MCF 10A (cell line): ENCODE measurements around the gene MMAB. TPM values are rescaled to one million over a fixed set of nuclear protein-coding genes. Genes with fewer than 3 reads are reported as not detected.
A peak's percentile ranks its signal among the peaks of the same experiment; 100 is the strongest.

Experiments
- BruUV-seq: library from RNA; stranded (reverse); fragments of 400-500 nt; replicated peaks from 2 replicates; lab custom pipeline; 2021; lab: Mats Ljungman, UMichigan
- CTCF ChIA-PET: fragments of 300-600 bp; sonication (Branson Sonifier 250); formaldehyde crosslinking; extraction: SDS; loops from one replicate; lab custom pipeline; 2021; ENCODE audit warnings: antibody characterized with exemption, inconsistent platforms; lab: Yijun Ruan, JAX
- POLR2A ChIA-PET: fragments of 300-600, 350-650 bp; sonication (Branson Sonifier 250); formaldehyde crosslinking; extraction: SDS; loops from one replicate; lab custom pipeline; 2020; ENCODE audit warnings: antibody characterized with exemption, inconsistent platforms; lab: Yijun Ruan, JAX
- DNase-seq: peaks from one replicate; pipeline ENCODE4 v3.0.0-alpha.2; 2018; ENCODE audit not compliant: unreplicated experiment
- H3K27ac Mint-ChIP-seq: one replicate; pipeline ENCODE4 v1.8.0; 2022; ENCODE audit warnings: mild to moderate bottlenecking, low read depth, mixed read lengths; ENCODE audit not compliant: unreplicated experiment
- H3K27me3 Mint-ChIP-seq: one replicate; pipeline ENCODE4 v1.8.0; 2022; ENCODE audit warnings: mixed read lengths; ENCODE audit not compliant: insufficient read depth, unreplicated experiment
- H3K36me3 Mint-ChIP-seq: one replicate; pipeline ENCODE4 v1.8.0; 2022; ENCODE audit warnings: mild to moderate bottlenecking, moderate library complexity, mixed read lengths; ENCODE audit not compliant: insufficient read depth, unreplicated experiment
- H3K4me1 Mint-ChIP-seq: one replicate; pipeline ENCODE4 v1.8.0; 2022; ENCODE audit warnings: mixed read lengths; ENCODE audit not compliant: insufficient read depth, unreplicated experiment
- H3K4me3 Mint-ChIP-seq: one replicate; pipeline ENCODE4 v1.8.0; 2022; ENCODE audit warnings: mild to moderate bottlenecking, moderate library complexity, mixed read lengths; ENCODE audit not compliant: unreplicated experiment
- H3K9me3 Mint-ChIP-seq: one replicate; pipeline ENCODE4 v1.8.0; 2022; ENCODE audit warnings: mixed read lengths; ENCODE audit not compliant: unreplicated experiment
- CTCF ChIP-seq: fragments of 200-600 bp; IDR thresholded peaks from one replicate; pipeline ENCODE4 v1.8.0; 2022; ENCODE audit warnings: antibody characterized with exemption, mild to moderate bottlenecking; ENCODE audit not compliant: unreplicated experiment
- intact Hi-C: fragments of 100-400 bp; cut with micrococcal nuclease; formaldehyde crosslinking; loops from 2 replicates; pipeline ENCODE4 v1.14.1; 2022
- total RNA-seq: library from RNA; stranded (reverse); gene quantifications from 2 replicates; pipeline ENCODE4 v1.2.3, GENCODE V29; 2022

Gene MMAB
- total RNA-seq, 1 experiment from 2014 or later = 59.2 TPM

GRCh38 chr12:109513051-109513450, 60.3 kb downstream of the MMAB start:
- TF ChIP-seq CTCF = no peak
- Mint-ChIP-seq H3K4me1 (no peaks in the 10 kb centered on the region), H3K27ac (no peak overlapping the region), H3K36me3 (peaks cover 64% of the 10 kb centered on the region), H3K4me3 (no peak overlapping the region), H3K27me3 (no peaks in the 10 kb centered on the region), H3K9me3 (no peaks in the 10 kb centered on the region)
- no peak for DNase-seq
- no TSS peak for BruUV-seq
- CTCF ChIA-PET = interaction anchor here (1.1 kb wide), 1 partner anchor 80 kb away, joined by 4 read pairs; no protein-coding TSS in a partner anchor
- intact Hi-C loops = no loop called here
- POLR2A ChIA-PET = no interaction called here

GRCh38 chr12:109512608-109513007, 60.7 kb downstream of the MMAB start:
- POLR2A ChIA-PET = no interaction called here
- Mint-ChIP-seq H3K27me3 (no peaks in the 10 kb centered on the region), H3K27ac (no peak overlapping the region), H3K36me3 (peaks cover 63% of the 10 kb centered on the region), H3K9me3 (no peaks in the 10 kb centered on the region), H3K4me3 (no peak overlapping the region), H3K4me1 (no peaks in the 10 kb centered on the region)
- DNase-seq = no peak
- CTCF ChIA-PET = interaction anchor here (0.6 to 1.1 kb wide), 2 partner anchors 13 to 80 kb away, joined by 3 to 4 read pairs; no protein-coding TSS in a partner anchor
- no peak for TF ChIP-seq CTCF
- no TSS peak for BruUV-seq
- intact Hi-C loops = no loop called here

- H3K4me1 Mint-ChIP-seq = no peaks in the 10 kb centered on the region
- H3K27me3 Mint-ChIP-seq = no peaks in the 10 kb centered on the region
- TF ChIP-seq CTCF = no peak
- POLR2A ChIA-PET = no interaction called here
- H3K27ac Mint-ChIP-seq = no peak overlapping the region
- no peak for DNase-seq
- intact Hi-C loops = no loop called here
- no TSS peak for BruUV-seq
- no peaks in the 10 kb centered on the region for H3K9me3 Mint-ChIP-seq
- no peak overlapping the region for H3K4me3 Mint-ChIP-seq
- H3K36me3 Mint-ChIP-seq = peaks cover 67% of the 10 kb centered on the region
- CTCF ChIA-PET = interaction anchor here (1.0 to 2.8 kb wide), 3 partner anchors 7 to 45 kb away, joined by 3 to 12 read pairs (median 6); no protein-coding TSS in a partner anchor
Observed at GRCh38 chr12:109510196-109510595, 63.1 kb downstream of the MMAB start.

- Mint-ChIP-seq H3K27me3 (no peaks in the 10 kb centered on the region), H3K4me3 (no peak overlapping the region), H3K4me1 (no peaks in the 10 kb centered on the region), H3K36me3 (peaks cover 81% of the 10 kb centered on the region), H3K27ac (peak overlapping the region; percentile 25), H3K9me3 (no peaks in the 10 kb centered on the region)
- no peak for TF ChIP-seq CTCF
- no peak for DNase-seq
- intact Hi-C loops = no loop called here
- ChIA-PET POLR2A (no interaction called here), CTCF (interaction anchor here (0.8 kb wide), 1 partner anchor 14 kb away, joined by 3 read pairs; no protein-coding TSS in a partner anchor)
- no TSS peak for BruUV-seq
Observed at GRCh38 chr12:109504068-109504467, 69.2 kb downstream of the MMAB start.

Other genes starting within 250 kb of the MMAB start
- not detected in 2 replicates for gene MYO1H, start 225.6 kb downstream of the MMAB start, total RNA-seq
- 44.9 and 45.7 TPM in 2 replicates for gene KCTD10, start 96.2 kb downstream of the MMAB start, total RNA-seq
- gene UBE3B, start 95.9 kb downstream of the MMAB start, total RNA-seq = 38.6 and 40.0 TPM in 2 replicates
- gene MVK, start 290 bp upstream of the MMAB start, total RNA-seq = 15.5 and 17.1 TPM in 2 replicates
- 0.19 and 0.29 TPM in 2 replicates for gene FAM222A, start 140.3 kb upstream of the MMAB start, total RNA-seq